HL-60 (cell line): Measurements from ENCODE around the gene CLEC4M.

Source experiments
- GABPA ChIP-seq: IDR thresholded peaks from 2 replicates; pipeline ENCODE4 v1.6.1; 2012; ENCODE audit warnings: low read depth
- POLR2AphosphoS5 ChIP-seq: IDR thresholded peaks from 2 replicates; pipeline ENCODE4 v1.6.1; 2012; ENCODE audit warnings: low read depth
- TF ChIP-seq, protein P1 (sequence below): IDR thresholded peaks from one replicate; pipeline ENCODE4 v1.5.1; 2011; ENCODE audit warnings: low read length, control low read depth, inconsistent platforms; ENCODE audit not compliant: insufficient read depth
- TF ChIP-seq, protein P2 (sequence below): IDR thresholded peaks from 2 replicates; pipeline ENCODE4 v1.6.1; 2012; ENCODE audit warnings: low read depth; ENCODE audit not compliant: insufficient replicate concordance

DNA sequence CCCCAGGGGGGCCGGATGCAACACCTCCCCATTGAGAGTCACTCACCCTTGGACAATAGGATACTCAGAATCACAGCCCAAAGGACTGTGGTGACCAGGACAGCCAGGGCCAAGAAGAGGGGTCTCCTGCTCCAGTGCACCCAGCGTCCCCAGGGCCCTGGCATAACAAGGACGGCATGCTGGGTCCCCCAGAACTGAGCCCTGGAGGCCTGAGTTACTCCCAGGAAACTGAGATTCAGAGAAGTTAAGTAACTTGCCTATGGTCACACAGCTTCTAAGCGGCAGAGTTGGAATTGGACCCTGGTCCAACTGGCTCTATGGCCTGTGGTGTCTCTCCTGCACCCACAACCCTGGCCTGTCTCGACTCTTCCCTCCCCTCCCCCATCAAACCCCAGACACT is 31.4 kb upstream of the CLEC4M start:
- TF ChIP-seq, protein P1, sequence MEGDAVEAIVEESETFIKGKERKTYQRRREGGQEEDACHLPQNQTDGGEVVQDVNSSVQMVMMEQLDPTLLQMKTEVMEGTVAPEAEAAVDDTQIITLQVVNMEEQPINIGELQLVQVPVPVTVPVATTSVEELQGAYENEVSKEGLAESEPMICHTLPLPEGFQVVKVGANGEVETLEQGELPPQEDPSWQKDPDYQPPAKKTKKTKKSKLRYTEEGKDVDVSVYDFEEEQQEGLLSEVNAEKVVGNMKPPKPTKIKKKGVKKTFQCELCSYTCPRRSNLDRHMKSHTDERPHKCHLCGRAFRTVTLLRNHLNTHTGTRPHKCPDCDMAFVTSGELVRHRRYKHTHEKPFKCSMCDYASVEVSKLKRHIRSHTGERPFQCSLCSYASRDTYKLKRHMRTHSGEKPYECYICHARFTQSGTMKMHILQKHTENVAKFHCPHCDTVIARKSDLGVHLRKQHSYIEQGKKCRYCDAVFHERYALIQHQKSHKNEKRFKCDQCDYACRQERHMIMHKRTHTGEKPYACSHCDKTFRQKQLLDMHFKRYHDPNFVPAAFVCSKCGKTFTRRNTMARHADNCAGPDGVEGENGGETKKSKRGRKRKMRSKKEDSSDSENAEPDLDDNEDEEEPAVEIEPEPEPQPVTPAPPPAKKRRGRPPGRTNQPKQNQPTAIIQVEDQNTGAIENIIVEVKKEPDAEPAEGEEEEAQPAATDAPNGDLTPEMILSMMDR = no peak
- TF ChIP-seq POLR2AphosphoS5 (no peak), GABPA (no peak)
- TF ChIP-seq, protein P2, sequence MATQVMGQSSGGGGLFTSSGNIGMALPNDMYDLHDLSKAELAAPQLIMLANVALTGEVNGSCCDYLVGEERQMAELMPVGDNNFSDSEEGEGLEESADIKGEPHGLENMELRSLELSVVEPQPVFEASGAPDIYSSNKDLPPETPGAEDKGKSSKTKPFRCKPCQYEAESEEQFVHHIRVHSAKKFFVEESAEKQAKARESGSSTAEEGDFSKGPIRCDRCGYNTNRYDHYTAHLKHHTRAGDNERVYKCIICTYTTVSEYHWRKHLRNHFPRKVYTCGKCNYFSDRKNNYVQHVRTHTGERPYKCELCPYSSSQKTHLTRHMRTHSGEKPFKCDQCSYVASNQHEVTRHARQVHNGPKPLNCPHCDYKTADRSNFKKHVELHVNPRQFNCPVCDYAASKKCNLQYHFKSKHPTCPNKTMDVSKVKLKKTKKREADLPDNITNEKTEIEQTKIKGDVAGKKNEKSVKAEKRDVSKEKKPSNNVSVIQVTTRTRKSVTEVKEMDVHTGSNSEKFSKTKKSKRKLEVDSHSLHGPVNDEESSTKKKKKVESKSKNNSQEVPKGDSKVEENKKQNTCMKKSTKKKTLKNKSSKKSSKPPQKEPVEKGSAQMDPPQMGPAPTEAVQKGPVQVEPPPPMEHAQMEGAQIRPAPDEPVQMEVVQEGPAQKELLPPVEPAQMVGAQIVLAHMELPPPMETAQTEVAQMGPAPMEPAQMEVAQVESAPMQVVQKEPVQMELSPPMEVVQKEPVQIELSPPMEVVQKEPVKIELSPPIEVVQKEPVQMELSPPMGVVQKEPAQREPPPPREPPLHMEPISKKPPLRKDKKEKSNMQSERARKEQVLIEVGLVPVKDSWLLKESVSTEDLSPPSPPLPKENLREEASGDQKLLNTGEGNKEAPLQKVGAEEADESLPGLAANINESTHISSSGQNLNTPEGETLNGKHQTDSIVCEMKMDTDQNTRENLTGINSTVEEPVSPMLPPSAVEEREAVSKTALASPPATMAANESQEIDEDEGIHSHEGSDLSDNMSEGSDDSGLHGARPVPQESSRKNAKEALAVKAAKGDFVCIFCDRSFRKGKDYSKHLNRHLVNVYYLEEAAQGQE = no peak
